ENCODE measurements around the gene C5AR1.

C5AR1 gene

GRCh38 chr19:47352095-47352494 is 42.4 kb downstream of the C5AR1 start:
- no peak for DNase-seq (ENCODE audit: low read depth)
- no peak overlapping the region for H3K4me3 ChIP-seq (ENCODE audit: low read depth, low read length)
- no peak for TF ChIP-seq CTCF (IDR thresholded peaks at IDR 0.05; ENCODE audit: insufficient read depth, low read depth, low read length, missing control alignments)

- no peak for TF ChIP-seq CTCF (IDR thresholded peaks at IDR 0.05; ENCODE audit: insufficient read depth, low read depth, low read length, missing control alignments)
- no peak for DNase-seq (ENCODE audit: low read depth)
- H3K4me3 ChIP-seq (ENCODE audit: low read depth, low read length) = no peak overlapping the region
Observed at GRCh38 chr19:47353307-47353712, 43.6 kb downstream of the C5AR1 start.

- no peak for DNase-seq (ENCODE audit: low read depth)
- TF ChIP-seq CTCF (IDR thresholded peaks at IDR 0.05; ENCODE audit: insufficient read depth, low read depth, low read length, missing control alignments) = no peak
- H3K4me3 ChIP-seq (ENCODE audit: low read depth, low read length) = no peak overlapping the region
Observed at GRCh38 chr19:47356900-47357299, 47.2 kb downstream of the C5AR1 start.

- no peak overlapping the region for H3K4me3 ChIP-seq (ENCODE audit: low read depth, low read length)
- TF ChIP-seq CTCF (IDR thresholded peaks at IDR 0.05; ENCODE audit: insufficient read depth, low read depth, low read length, missing control alignments) = no peak
- DNase-seq (ENCODE audit: low read depth) = peak; percentile 26
Observed at GRCh38 chr19:47357788-47358680, 48.4 kb downstream of the C5AR1 start.

GRCh38 chr19:47358936-47359335 is 49.3 kb downstream of the C5AR1 start:
- no peak overlapping the region for H3K4me3 ChIP-seq (ENCODE audit: low read depth, low read length)
- no peak for DNase-seq (ENCODE audit: low read depth)
- no peak for TF ChIP-seq CTCF (IDR thresholded peaks at IDR 0.05; ENCODE audit: insufficient read depth, low read depth, low read length, missing control alignments)

- TF ChIP-seq CTCF (IDR thresholded peaks at IDR 0.05; ENCODE audit: insufficient read depth, low read depth, low read length, missing control alignments) = no peak
- no peak overlapping the region for H3K4me3 ChIP-seq (ENCODE audit: low read depth, low read length)
- DNase-seq (ENCODE audit: low read depth) = no peak
Observed at GRCh38 chr19:47362321-47362720, 52.7 kb downstream of the C5AR1 start.

Measured in GM12865 (cell line).